ENCODE results near the gene ANKMY2.

DNA sequence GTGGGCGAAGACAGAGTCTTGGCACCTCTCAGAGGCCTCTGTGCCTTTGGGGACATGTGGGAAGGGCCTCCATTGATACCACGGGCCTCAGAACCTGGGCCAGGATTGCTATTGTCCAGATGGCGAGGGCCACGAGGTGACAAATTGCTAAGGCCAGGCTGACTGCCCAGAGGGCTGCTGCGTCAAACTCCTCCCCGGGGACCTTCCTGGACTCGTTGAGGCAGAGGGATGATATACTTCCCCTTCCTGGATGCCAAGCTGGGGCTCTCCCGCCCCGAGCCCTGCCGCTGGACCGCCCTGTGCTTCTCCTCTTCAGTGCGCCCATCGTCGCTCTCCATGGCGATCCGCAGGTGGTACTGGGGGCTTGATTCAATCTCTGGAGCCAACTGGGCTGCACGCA lies 60.0 kb downstream of the ANKMY2 start:
- TF ChIP-seq CTCF (conservative IDR thresholded peaks at IDR 0.05), result no peak
- no peak for TF ChIP-seq EZH2 (IDR thresholded peaks at IDR 0.05; ENCODE audit: low read depth)
